ENCODE measurements around the gene TSPAN31.
"Not testable (repeated sequence)": the region's sequence is repeated elsewhere in the genome, so short reads cannot be mapped to it uniquely, and the experiment has no call there.

The TSPAN31 gene

GRCh38 chr12:57766464-57767304 is 21.8 kb downstream of the TSPAN31 start, which contains the start of gene CYP27B1:
TSS of gene CYP27B1 (minus strand) at chr12:57767078. CDS start at chr12:57767041, 37 bp downstream.
- no peak for DNase-seq (ENCODE audit: low read depth in 2 of 2)

DNA sequence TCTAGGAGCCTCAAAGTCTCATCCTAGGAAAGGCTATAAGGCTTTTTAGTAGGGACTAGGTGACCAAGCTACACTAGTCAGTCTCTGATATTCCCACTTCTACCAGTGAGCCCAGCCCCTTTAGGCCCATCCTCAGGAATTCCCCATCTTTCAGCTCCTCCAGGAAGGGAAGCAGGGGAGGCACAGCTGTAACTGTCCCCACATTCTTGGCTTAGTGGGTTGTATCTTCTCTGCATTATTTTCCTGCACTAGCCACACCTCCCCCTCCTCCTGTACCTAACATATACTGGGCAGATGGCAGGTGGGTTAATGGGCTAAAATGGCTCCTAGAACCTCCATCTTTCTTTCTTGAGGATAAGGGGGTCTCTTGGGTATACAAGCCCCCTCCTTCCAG is 22.5 kb downstream of the TSPAN31 start:
- DNase-seq (ENCODE audit: low read depth in 2 of 2): no peak

DNA sequence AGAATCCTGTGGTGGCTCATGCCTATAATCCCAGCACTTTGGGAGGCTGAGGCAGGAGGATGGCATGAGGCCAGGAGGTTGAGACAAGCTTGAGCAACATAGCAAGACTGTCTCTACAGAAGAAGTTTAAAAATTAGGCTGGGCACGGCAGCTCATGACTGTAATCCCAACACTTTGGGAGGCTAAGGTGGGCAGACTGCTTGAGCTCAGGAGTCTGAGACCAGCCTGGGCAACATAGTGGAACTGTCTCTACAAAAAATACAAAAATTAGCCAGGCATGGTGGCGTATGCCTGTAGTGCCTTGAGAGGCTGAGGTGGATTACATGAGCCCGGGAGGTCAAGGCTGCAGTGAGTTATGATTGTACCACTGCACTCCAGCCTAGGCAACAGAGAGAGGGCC is 23.0 kb downstream of the TSPAN31 start:
- no peak for DNase-seq (ENCODE audit: low read depth in 2 of 2)

- DNase-seq (ENCODE audit: low read depth in 2 of 2): no peak
These were observed 24.8 kb downstream of the TSPAN31 start for GRCh38 chr12:57769594-57769993.

DNA sequence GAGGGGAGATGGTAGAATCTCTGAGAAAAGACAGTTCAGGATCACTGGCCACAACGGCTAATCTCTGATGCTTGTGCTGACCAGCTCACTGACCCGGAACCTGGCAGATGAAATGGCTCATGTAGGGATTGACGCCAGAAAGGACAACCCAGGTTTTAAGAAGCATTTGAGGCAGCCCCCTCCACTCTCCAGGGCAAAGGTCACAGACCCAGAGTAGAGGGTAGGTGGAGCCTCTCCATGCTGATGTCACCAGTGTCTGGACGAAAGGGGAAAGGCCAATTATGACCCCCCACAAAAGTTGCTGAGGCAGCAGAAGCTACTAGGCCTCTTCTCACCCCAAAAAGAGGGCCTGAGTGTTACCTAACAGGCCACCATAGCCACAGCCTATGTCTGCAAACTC is 25.9 kb downstream of the TSPAN31 start:
- no peak for DNase-seq (ENCODE audit: low read depth in 2 of 2)

- peak; percentile 87 to 92 for DNase-seq (ENCODE audit: low read depth in 2 of 2)
These were observed 26.5 kb downstream of the TSPAN31 start for GRCh38 chr12:57771236-57771872.

- peak; percentile 92 to 93 for DNase-seq (ENCODE audit: low read depth in 2 of 2)
These were observed 27.1 kb downstream of the TSPAN31 start, which contains the start of gene METTL1 for GRCh38 chr12:57771873-57772428. TSS of gene METTL1 (minus strand) at chr12:57772105. CDS start at chr12:57772083, 22 bp downstream.

- DNase-seq (ENCODE audit: low read depth in 2 of 2): no peak
These were observed 27.8 kb downstream of the TSPAN31 start, which contains the start of gene EEF1AKMT3 for GRCh38 chr12:57772429-57773322. TSS of gene EEF1AKMT3 (plus strand) at chr12:57772614. CDS start at chr12:57772725, 111 bp downstream.

DNA sequence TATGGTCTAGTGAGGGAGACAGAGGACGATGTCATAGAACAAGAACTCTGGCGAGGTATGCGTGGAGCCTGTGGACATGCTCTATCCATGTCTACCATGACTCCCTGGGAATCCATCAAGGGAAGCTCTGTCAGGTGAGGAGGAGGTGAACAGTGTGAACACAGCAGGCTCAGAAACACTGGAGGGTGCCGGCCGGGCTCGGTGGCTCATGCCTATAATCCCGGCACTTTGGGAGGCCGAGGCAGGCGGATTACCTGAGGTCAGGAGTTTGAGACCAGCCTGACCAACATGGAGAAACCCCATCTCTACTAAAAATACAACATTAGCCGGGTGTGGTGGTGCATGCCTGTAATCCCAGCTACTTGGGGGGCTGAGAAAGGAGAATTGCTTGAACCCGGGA is 29.8 kb downstream of the TSPAN31 start:
- not testable (repeated sequence) for DNase-seq (ENCODE audit: low read depth in 2 of 2)

DNA sequence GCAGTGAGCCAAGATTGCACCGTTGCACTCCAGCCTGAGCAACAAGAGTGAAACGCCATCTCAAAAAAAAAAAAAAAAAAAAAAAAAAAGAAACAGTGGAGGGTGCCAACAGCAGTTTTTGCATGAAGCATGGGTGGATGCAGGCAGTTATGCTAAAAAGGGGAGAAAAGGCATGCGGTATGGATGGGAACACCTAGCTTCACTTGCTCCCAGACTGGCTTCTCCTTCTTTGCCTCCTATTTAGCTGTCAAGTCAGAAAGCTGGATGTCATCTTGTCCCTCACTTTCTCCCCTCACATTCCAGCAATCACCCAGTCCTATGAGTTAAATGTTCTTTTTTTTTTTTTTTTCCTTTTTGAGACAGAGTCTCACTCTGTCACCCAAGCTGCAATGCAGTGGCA is 30.2 kb downstream of the TSPAN31 start:
- DNase-seq (ENCODE audit: low read depth in 2 of 2): no peak

DNA sequence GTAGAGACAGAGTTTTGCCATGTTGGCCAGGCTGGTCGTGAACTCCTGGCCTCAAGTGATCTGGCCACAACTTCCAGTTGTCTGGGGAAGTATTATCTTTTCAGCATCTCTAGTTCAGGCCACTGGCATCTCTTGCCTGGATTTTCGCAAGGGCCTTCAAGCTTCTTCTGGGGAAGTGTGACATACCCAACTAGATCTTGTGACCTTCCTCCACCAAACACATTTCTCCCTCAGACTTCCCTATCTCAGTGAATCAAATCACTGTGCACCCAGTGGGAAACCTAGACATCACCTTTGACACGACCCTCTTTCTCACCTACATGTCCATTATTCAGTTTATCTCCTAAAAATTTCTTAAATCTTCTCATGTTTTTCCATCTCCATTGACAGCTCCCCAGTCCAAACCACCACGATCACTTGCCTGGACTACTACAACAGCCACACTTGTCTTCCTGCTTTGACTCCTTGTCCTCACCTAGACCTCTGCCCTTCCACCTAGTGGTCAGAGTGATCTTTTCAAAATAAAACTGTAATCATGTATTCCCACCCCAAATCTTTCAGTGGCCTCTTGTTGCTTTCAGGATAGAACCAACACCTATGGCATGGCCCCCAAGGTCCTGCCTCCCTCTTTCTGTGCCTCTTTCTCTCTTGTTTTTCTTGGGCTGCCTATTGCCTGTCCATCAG is 30.9 kb downstream of the TSPAN31 start:
- no peak for DNase-seq (ENCODE audit: low read depth in 2 of 2)

DNA sequence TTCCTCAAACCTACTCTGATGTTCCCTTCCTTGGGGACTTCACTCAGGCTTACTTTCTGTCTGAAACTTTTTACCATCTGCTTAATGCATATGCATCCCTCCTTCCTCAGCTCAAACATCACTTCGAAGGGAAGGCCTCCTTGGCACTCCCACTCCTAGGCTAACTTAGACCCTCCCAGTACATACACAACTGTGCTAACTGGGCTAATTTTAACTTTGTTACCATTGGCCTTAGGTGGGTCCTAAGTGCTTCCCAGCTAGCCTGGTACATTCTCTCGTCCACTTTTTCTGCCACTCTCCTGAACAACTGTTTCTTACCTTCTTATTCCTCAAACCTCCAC is 31.4 kb downstream of the TSPAN31 start:
- DNase-seq (ENCODE audit: low read depth in 2 of 2): no peak

GRCh38 chr12:57777367-57777766 is 32.5 kb downstream of the TSPAN31 start:
- no peak for DNase-seq (ENCODE audit: low read depth in 2 of 2)

GRCh38 chr12:57777911-57778310 is 33.1 kb downstream of the TSPAN31 start:
- DNase-seq (ENCODE audit: low read depth in 2 of 2): no peak

GRCh38 chr12:57779736-57780135 is 34.9 kb downstream of the TSPAN31 start:
- no peak for DNase-seq (ENCODE audit: low read depth in 2 of 2)

DNA sequence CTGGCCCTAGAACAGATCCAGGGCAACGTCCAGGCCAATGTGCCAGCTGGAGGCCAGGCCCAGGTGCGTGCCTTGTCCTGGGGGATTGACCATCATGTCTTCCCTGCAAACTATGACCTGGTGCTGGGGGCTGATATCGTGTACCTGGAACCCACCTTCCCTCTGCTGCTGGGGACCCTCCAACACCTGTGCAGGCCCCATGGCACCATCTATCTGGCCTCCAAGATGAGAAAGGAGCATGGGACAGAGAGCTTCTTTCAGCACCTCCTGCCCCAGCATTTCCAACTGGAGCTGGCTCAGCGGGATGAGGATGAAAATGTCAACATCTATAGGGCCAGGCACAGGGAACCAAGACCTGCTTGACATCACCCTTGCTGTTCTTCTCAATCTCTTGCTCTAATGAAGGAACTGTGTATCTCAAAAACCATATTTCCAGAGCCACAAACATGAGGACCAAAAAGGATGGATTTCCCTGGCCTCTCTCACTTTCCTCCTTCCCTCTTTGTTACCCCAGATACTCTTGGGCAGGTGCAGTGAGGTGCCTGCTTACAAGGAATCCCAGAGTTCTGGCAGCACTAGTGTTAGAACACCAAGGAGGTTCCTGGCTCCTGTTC is 35.6 kb downstream of the TSPAN31 start:
- DNase-seq (ENCODE audit: low read depth in 2 of 2): no peak

DNA sequence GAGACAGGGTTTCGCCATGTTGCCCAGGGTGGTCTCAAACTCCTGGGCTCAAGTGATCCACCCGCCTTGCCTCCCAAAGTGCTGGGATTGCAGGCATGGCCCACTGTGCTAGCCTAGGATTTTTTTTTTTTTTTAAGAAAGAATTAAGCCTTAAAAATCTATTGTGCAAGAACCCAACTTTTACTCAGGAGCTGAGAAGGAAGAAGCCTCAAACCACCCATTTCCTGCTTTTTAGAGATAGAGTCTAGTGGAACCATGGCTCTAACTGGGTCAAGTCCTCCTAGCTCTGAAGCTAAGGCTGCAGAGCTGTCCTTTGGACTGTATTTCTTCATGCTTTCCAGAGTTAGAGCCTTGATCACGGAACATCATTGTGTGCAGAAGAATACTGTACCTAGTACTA is 36.4 kb downstream of the TSPAN31 start:
- DNase-seq (ENCODE audit: low read depth in 2 of 2): no peak

DNA sequence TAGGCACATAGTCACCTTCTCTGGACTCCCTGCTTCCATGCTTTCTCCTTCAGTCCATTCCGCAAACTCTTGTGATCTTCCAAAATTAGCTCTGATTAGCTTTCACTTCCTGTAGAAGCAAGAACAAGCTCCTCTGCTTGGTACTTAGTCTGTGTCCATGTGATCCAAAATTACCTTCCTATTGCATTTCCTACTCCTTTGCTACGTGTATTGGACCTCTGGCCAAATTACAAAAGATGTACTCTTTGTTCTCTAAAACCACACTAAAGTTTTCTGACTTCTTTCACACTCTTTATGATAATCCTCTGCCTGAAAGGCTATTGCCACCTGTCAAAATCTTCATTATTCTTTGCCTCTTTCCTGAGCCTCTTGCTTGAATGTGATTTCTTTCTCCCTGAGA is 37.0 kb downstream of the TSPAN31 start:
- DNase-seq (ENCODE audit: low read depth in 2 of 2): no peak

DNA sequence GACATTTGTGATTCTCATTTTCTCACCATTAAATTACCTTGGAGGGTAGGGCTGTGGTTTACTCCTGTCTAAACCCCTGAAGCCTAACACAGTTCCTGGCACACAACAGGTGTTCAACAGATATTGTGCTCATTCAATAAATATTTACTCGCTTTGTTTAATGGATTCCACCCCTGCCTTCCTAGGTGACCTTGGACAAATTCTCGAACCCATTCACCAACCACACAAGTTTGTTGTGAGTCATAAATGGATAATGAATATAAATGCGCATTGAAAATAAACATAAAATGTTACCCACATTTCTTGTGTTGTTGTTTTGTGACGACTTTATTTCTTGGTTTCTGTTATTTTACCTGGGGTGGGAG is 37.4 kb downstream of the TSPAN31 start:
- no peak for DNase-seq (ENCODE audit: low read depth in 2 of 2)

DNA sequence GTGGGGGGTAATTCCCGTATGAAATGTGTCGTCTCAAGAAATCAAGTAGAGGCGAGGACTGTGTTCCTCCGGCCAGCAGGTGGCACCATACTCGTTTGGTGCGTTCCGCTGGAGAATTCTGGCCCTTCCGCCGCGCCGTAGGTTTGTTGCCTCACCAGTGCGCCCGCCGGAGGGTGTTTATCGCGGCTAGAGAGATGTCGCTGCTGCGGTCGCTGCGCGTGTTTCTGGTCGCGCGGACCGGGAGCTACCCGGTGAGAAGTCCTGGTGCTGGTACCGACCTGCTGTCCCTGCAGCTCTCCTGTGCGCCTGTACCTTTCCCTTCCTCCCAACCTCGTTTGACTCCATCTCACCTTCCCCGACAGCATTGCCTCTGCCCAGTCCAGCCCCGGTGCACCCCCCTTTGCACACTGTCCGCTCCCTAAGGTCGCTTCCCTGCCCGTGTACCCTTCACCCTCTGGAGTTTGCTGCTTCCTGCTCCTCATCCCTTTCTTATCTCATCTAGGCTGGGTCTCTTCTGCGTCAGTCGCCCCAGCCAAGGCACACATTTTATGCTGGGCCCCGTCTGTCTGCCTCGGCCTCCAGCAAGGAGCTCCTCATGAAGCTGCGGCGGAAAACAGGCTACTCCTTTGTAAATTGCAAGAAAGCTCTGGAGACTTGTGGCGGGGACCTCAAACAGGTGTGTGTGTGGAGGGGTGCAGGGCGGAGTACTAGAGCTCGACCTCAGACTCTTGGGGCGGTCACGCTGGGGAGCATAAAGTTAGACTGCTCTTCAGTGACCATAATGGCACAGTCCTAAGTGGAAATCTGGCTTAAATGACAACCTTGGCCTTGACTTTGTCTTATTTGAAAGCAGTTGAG is 38.0 kb downstream of the TSPAN31 start, which contains the start of gene TSFM:
Gene TSFM (plus strand): TSS at position 180 of the 858 bp plus-strand sequence. CDS start 15 bp downstream, at position 195.
- DNase-seq (ENCODE audit: low read depth in 2 of 2): peak; percentile 93 to 95

All from stimulated activated CD4-positive, alpha-beta T cell treated with anti-CD3 and anti-CD28 coated beads, Interleukin-15, amount 100 ng/mL, for 48 hours (primary cell).